Measurements from ENCODE around the gene MKS1.

Gene MKS1

DNA sequence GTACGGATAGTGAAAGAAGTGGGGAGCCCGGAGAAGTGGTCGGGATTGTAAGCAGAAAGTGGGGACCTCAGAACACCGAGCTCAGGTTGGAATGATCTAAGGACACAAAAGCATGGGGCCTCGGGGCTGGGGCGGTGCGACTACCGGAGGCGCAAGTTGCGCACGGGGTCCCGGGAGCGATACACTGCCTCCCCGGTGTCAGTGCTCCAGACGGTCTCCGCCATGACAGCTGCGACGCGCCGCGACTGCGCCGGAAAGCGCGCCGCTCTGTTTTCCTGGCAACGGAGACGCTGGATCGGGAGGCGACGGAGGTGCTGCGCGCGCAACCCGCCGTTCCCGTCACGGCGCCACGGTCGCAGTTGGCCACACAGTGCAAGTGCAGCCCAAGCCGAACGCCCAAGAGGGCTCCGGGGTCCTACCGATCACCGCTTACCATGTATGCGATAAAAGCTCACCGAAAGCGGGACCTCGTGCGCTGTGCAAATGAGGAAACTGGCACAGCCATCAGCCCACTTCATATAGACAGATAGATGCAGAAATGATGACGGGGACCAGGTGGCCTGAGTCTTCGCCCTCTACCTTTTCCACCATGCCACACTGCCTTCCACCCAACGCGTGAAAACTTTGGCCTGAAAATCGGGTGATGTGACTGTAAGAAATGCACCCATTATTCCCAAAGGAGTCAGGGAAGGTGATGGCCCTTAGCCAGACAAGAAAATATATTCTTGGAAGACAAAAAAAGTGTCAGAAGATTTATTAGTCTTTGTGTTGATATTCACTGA is at the start of gene MKS1:
MKS1 (minus strand) TSS at position 249 of the 782 bp plus-strand sequence; CDS start at position 224, 25 bp downstream.
- FAIRE-seq, result no peak

GRCh38 chr17:58268326-58268725 is 49.3 kb upstream of the MKS1 start:
- no peak for FAIRE-seq

DNA sequence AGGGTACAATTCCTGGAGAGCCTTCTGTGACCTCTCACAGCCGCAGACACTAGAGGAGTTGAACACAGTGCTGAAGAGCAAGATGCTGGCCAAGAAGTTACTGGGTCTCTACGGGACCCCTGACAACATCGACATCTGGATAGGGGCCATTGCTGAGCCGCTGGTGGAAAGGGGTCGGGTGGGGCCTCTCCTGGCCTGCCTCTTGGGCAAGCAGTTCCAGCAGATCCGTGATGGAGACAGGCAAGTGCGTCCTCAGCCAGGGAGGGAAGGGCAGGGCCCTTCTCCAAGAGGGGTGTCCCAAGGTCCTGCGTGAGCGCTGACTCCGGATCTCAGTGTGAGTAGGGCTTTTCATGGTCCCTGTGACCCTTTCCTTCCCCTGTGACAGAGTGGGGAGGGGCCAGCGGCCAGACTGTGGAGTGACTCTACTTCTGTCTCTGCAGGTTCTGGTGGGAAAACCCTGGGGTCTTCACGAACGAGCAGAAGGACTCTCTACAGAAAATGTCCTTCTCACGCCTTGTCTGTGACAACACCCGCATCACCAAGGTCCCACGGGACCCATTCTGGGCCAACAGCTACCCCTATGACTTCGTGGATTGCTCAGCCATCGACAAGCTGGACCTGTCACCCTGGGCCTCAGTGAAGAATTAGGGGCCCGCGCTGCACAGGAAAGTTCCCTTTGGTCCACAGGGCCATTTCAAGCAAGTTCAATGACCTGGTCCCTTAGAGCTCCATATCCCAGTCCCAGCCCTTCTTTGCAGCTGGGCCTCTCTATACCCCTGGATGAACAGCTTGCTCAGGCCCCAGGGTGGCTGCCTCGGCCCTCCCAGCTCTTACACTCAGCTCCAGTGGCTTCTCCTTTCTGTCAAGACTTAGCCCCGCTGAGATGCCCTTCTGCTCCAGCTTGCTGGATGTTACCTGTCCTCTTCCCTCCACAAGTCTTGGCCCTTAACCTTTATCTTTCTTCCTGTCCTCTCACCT is 48.6 kb upstream of the MKS1 start:
- FAIRE-seq, result no peak

GRCh38 chr17:58265902-58266875 is 47.1 kb upstream of the MKS1 start:
- no peak for FAIRE-seq

- no peak for FAIRE-seq
Measured at GRCh38 chr17:58265271-58265670, 46.2 kb upstream of the MKS1 start.

DNA sequence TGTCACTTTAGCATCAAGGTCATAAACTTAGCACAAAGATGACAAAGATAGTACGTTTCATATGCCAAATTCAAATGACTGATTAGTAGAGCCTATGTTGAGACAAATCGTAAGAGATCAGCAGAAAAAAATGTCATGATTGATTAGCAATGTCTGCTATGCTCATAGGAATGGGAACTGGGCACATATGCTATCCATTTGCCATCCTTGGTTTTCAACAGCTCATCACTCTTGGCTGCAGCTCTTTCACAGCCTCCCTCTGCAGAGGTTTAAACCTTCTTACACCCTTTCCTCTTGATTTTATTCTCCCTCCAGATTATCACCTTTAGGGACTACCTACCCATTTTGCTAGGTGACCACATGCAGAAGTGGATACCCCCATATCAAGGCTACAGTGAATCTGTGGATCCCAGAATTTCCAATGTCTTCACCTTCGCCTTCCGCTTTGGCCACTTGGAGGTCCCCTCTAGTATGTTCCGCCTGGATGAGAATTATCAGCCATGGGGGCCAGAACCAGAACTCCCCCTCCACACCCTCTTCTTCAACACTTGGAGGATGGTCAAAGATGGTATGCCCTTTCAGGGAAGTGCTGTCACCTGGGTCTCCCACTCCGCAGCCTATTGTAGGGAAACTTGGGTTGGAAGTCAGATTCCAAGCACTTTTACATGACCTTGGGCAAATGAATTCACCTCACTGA is 45.5 kb upstream of the MKS1 start:
- no peak for FAIRE-seq

DNA sequence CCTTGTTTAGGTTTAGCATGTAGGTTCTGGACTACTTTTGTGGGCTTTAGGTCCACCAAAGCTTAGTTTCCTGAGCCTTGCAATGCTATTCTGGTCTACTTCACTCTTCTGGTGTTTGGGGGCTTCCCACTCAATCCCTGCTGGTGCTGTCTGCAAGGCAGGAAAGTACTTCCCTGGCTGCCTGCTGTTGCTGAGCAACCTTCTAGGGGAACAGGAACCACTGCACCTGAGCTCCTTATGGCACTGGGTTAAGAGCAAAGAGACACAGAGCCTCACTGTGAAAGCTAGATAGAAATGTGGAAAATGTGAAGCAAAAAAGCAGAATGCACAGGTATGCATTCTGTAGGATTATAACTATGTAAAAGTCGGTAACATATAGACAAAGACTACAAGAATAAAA is 44.7 kb upstream of the MKS1 start:
- FAIRE-seq, result no peak

DNA sequence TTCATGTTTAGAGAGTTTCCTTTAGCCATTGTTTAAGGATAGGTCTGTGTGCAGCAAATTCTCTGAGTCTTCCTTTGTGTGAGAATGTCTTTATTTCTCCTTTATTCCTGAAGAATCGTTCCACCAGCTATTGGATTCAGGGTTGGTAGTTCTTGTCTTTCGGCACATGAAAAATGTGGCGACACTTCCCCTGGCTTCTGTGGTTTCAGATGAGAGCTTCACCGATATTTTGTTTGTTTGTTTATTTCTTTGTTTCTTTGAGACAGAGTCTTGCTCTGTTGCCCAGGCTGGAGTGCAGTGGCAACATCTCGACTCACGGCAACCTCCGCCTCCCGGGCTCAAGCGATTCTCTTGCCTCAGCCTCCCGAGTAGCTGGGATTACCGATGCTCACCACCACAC is 43.1 kb upstream of the MKS1 start:
- FAIRE-seq, result no peak

DNA sequence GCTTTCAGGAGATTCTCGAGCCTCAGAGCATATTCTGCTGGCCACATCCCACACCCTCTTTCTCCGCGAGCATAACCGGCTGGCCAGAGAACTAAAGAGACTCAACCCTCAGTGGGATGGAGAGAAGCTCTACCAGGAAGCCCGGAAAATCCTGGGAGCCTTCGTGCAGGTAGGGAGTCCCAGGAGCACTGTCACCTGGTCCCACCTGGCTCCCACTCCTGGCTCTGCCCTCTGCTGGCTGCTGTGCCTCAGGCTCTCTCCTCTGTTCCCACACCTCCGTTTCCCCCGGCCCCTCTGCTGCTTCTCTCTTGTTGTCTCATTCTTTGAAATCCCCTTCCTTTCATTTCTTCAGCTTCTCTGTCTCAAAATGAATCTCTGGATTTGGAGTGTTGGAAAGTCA is 35.7 kb upstream of the MKS1 start:
- no peak for FAIRE-seq

DNA sequence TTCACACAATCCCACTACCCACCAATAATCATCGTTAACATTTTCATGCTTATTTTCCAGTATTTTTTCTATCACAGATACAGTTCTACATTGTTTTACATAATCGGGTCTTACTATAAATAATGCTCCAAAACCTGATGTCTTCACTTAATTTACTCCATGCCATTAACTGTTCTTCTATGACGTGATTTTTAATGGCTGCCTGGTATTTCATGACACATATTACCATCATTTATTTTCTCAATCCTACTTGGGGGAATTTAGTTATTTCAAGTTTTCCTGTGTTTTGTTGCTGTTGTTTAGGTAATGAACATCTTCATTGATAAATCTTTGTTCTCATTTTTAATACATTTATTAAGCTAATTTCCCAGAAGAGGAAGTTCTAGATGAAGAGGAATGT is 34.0 kb upstream of the MKS1 start:
- FAIRE-seq, result no peak

DNA sequence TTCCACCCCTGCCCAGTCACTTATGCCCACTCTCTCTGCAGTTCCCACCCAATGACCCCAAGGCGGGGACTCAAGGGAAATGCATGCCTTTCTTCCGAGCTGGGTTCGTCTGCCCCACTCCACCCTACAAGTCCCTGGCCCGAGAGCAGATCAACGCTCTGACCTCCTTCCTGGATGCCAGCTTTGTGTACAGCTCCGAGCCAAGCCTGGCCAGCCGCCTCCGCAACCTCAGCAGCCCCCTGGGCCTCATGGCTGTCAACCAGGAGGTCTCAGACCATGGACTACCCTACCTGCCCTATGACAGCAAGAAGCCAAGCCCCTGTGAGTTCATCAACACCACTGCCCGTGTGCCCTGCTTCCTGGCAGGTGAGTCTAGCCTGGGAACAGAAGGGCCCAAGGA is 33.1 kb upstream of the MKS1 start:
- FAIRE-seq, result no peak

DNA sequence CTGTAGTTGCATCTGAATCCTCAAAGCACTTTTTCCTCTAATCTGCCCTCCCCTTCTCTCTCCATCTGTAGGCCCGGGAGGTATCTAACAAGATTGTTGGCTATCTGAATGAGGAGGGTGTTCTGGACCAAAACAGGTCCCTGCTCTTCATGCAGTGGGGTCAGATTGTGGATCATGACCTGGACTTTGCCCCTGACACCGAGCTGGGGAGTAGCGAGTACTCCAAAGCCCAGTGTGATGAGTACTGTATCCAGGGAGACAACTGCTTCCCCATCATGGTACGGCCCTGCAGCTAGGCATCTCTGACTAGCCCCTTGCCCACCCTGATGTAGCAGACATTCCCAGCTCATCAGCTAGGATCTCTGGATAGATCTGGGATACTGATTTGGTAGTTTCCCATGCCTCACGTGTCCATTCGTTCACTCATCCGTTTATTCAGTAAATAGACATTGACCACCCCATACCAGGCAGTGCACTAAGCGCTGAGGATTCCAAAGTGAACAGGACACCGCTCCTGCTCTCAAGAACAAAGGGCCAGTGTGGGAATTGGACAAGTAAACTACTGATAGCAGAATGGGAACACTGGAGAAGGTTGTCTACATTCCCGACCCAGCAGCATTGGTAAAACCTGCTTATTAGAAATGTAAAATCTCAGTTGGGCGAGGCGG is 31.4 kb upstream of the MKS1 start:
- FAIRE-seq, result no peak

DNA sequence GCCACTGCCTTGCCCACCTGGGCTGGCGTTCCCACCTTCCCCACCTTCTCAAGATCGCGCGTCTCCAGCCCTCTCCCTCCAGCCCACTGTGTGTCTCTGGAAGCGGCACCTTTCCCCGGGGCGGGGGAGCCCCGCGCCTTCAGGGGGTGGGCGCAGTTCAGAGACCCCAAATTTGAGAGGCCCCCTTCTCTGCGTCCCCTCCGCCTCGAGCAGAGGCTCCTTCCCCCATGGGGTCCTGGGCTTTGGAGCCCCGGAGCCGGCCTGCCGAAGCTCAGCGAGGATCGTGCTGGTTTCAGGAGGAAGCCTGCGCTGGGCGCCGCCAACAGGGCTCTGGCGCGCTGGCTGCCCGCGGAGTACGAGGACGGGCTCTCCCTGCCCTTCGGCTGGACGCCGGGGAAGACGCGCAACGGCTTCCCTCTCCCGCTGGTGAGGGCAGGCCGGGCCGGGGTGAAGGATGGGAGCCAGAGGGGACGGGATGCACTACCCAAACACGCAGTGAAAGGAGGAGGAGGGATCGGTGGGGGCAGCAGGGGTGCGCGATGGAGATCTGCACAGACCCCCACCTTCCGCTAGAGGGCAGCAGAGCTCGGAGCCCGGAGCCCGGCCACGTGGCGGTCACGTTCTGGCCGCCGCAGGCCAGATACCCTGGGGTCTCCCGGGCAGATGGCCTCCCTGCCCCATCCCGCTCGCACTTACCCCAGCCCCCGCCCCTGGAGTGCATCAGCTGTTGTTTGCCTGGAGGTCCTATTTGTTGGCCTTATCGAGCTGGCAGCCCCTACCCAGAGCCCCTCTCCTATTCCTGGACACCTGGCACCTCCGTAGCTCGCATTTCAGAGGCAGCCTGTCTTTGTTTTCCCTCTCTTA is 30.4 kb upstream of the MKS1 start:
- no peak for FAIRE-seq

- FAIRE-seq, result no peak
Measured at GRCh38 chr17:58248955-58249269, 29.9 kb upstream of the MKS1 start.

- FAIRE-seq, result no peak
Measured at GRCh38 chr17:58247511-58248363, 28.7 kb upstream of the MKS1 start.

DNA sequence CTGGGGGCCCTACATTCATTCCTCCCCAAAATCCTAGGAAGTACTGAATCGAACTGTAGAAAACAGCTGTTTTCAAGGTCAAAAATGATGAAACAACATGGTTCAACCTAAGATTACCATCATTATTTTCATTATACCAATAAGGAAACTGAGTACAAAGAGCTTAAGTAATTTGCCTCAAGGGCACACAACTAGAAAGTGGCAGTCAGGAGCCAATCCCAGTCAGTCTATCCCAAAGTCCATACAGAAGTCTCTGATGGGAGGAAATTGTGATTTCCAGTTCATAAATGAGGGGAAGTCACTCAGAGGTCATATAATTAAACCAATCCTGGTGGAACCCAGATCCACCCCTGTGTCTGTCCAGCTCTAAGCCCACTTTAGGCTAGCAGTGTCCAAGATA is 27.7 kb upstream of the MKS1 start:
- no peak for FAIRE-seq

- no peak for FAIRE-seq
Measured at GRCh38 chr17:58246104-58246740, 27.2 kb upstream of the MKS1 start.

GRCh38 chr17:58245428-58246103 is 26.5 kb upstream of the MKS1 start:
- no peak for FAIRE-seq
